Spinal cord (tissue), 10 donors: ENCODE measurements around the gene GLUD1. TPM values are rescaled to one million over a fixed set of nuclear protein-coding genes. Genes with fewer than 3 reads are reported as not detected.
"Not testable (repeated sequence)": the region's sequence is repeated elsewhere in the genome, so short reads cannot be mapped to it uniquely, and the experiment has no call there.

Experiments used
- DNase-seq, 6 donors: peaks; one replicate each; pipeline versions ENCODE4 v3.0.0 to v3.0.0-alpha.2; 2013 to 2015; ENCODE audit warnings: low spot score in 6 of 6, low read depth in 4 of 6
- H3K27ac ChIP-seq: one replicate; pipeline ENCODE4 v1.5.1; 2013; ENCODE audit warnings: low read depth, low read length, control low read depth
- H3K27me3 ChIP-seq: one replicate; pipeline ENCODE4 v1.6.1; 2013; ENCODE audit warnings: low read length; ENCODE audit not compliant: control insufficient read depth, insufficient read depth
- H3K36me3 ChIP-seq: one replicate; pipeline ENCODE4 v1.6.1; 2013; ENCODE audit warnings: low read length; ENCODE audit not compliant: control insufficient read depth, insufficient read depth
- H3K4me1 ChIP-seq: one replicate; pipeline ENCODE4 v1.6.1; 2013; ENCODE audit warnings: low read length; ENCODE audit not compliant: control insufficient read depth, insufficient read depth
- H3K4me3 ChIP-seq: one replicate; pipeline ENCODE4 v1.5.1; 2013; ENCODE audit warnings: low read depth, low read length, control low read depth
- H3K9me3 ChIP-seq: one replicate; pipeline ENCODE4 v1.6.1; 2013; ENCODE audit warnings: low read length; ENCODE audit not compliant: control insufficient read depth, insufficient read depth
- WGBS: methylation state at CpG from one replicate; pipeline ENCODE4 v1.1.5; 2013; ENCODE audit warnings: missing lambda C conversion rate; ENCODE audit not compliant: insufficient coverage; 5-methylcytosine and 5-hydroxymethylcytosine counted together
- long read RNA-seq, 4 donors: transcript quantifications; one replicate each; lab custom pipeline, GENCODE V29; 2026
- polyA plus RNA-seq, 2 donors: library from polyadenylated mRNA; unstranded; fragments of 120-200 nt; gene quantifications; one replicate each; pipeline ENCODE4 v1.2.1, GENCODE V29; 2013; ENCODE audit not compliant: insufficient read length in 2 of 2
- total RNA-seq, 2 donors: library from RNA; depleted of rRNA in 1 of 2; stranded (reverse); fragments of 120-200 nt in 1 of 2; fragments of >200 nt in 1 of 2; gene quantifications; one replicate each; pipeline versions ENCODE4 v1.2.3 to v1.2.4, GENCODE V29; 2013 to 2014
- donor health status: healthy.

The GLUD1 gene
- 100 to 1,000 TPM; 324 to 591 TPM for total RNA-seq
- polyA plus RNA-seq, result 100 to 1,000 TPM; 412 to 581 TPM
- long read RNA-seq, donor 1, transcript GLUD1-201 (13 exons, 3,039 nt), result major isoform, 123 of 235 reads
- long read RNA-seq, donor 1, partial matches to known transcripts, result 112 of 235 reads
- long read RNA-seq, donor 1, other reads (novel, unspliced or antisense), result 0 of 235 reads
- long read RNA-seq, donor 2, transcript GLUD1-201 (13 exons, 3,039 nt), result major isoform, 68 of 220 reads
- long read RNA-seq, donor 2, partial matches to known transcripts, result 148 of 220 reads
- long read RNA-seq, donor 2, other reads (novel, unspliced or antisense), result 0 of 220 reads
- long read RNA-seq, donor 3, transcript GLUD1-202 (2 exons, 503 nt), result minor isoform, 5 of 177 reads
- long read RNA-seq, donor 3, transcript GLUD1-201 (13 exons, 3,039 nt), result major isoform, 54 of 177 reads
- long read RNA-seq, donor 3, partial matches to known transcripts, result 117 of 177 reads
- long read RNA-seq, donor 3, other reads (novel, unspliced or antisense), result 0 of 177 reads
- long read RNA-seq, donor 4, transcript GLUD1-201 (13 exons, 3,039 nt), result major isoform, 16 of 55 reads
- long read RNA-seq, donor 4, partial matches to known transcripts, result 38 of 55 reads
- long read RNA-seq, donor 4, other reads (novel, unspliced or antisense), result 0 of 55 reads

GRCh38 chr10:87094373-87095235 is at the start of gene GLUD1, which contains the start of gene SHLD2:
GLUD1 (minus strand) TSS chr10:87094843; CDS start chr10:87094769, 74 bp downstream.
SHLD2 (plus strand) TSS chr10:87095206; CDS start chr10:87151355, 56,149 bp downstream.
- Histone ChIP-seq H3K4me3 (peak within 1 kb of the TSS; percentile 80), H3K9me3 (no peaks in the 10 kb centered on the region), H3K36me3 (peaks cover 4% of the 10 kb centered on the region), H3K4me1 (peaks cover 11% of the 10 kb centered on the region), H3K27me3 (no peaks in the 10 kb centered on the region), H3K27ac (peak within 1 kb of the TSS; percentile 87)
- DNase-seq, result peak in 4 of 6 donors; percentile 71 to 94 (median 86)
- WGBS, result under 1% methylated on average over 85 of the region's 111 CpGs

GRCh38 chr10:87143109-87143418 is 48.4 kb upstream of the GLUD1 start:
- not testable (repeated sequence) for H3K36me3 ChIP-seq, H3K9me3 ChIP-seq, H3K4me3 ChIP-seq, H3K4me1 ChIP-seq, H3K27me3 ChIP-seq, DNase-seq, H3K27ac ChIP-seq
- 92% methylated on average over 2 of the region's 6 CpGs for WGBS

GRCh38 chr10:87142230-87143108 is 47.8 kb upstream of the GLUD1 start:
- not testable (repeated sequence) for H3K27me3 ChIP-seq, DNase-seq, H3K9me3 ChIP-seq, H3K27ac ChIP-seq, H3K4me1 ChIP-seq, H3K36me3 ChIP-seq, H3K4me3 ChIP-seq
- no CpG with 5 or more reads among the region's 5 CpGs for WGBS

- not testable (repeated sequence) for DNase-seq, H3K4me3 ChIP-seq, H3K4me1 ChIP-seq, H3K27me3 ChIP-seq, H3K27ac ChIP-seq, H3K36me3 ChIP-seq, H3K9me3 ChIP-seq
These were observed 42.8 kb upstream of the GLUD1 start for GRCh38 chr10:87137478-87137877.

GRCh38 chr10:87134440-87134839 is 39.8 kb upstream of the GLUD1 start:
- H3K4me3 ChIP-seq, DNase-seq, H3K27me3 ChIP-seq, H3K27ac ChIP-seq, H3K4me1 ChIP-seq, H3K36me3 ChIP-seq, H3K9me3 ChIP-seq: not testable (repeated sequence)
- WGBS, result no CpG with 5 or more reads among the region's 2 CpGs

- H3K4me3 ChIP-seq, DNase-seq, H3K27ac ChIP-seq, H3K4me1 ChIP-seq, H3K36me3 ChIP-seq, H3K9me3 ChIP-seq, H3K27me3 ChIP-seq: not testable (repeated sequence)
- no CpG with 5 or more reads among the region's 2 CpGs for WGBS
These were observed 39.3 kb upstream of the GLUD1 start for GRCh38 chr10:87133936-87134335.

- DNase-seq, H3K4me1 ChIP-seq, H3K4me3 ChIP-seq, H3K9me3 ChIP-seq, H3K36me3 ChIP-seq, H3K27ac ChIP-seq, H3K27me3 ChIP-seq: not testable (repeated sequence)
These were observed 37.5 kb upstream of the GLUD1 start for GRCh38 chr10:87132176-87132575.

GRCh38 chr10:87127607-87128156 is 33.0 kb upstream of the GLUD1 start:
- H3K27me3 ChIP-seq, H3K4me3 ChIP-seq, H3K27ac ChIP-seq, DNase-seq, H3K4me1 ChIP-seq, H3K36me3 ChIP-seq, H3K9me3 ChIP-seq: not testable (repeated sequence)
- WGBS, result no CpG with 5 or more reads among the region's 3 CpGs

- WGBS, result no CpG with 5 or more reads among the region's 2 CpGs
- H3K27me3 ChIP-seq, H3K4me1 ChIP-seq, H3K4me3 ChIP-seq, DNase-seq, H3K36me3 ChIP-seq, H3K9me3 ChIP-seq, H3K27ac ChIP-seq: not testable (repeated sequence)
These were observed 32.4 kb upstream of the GLUD1 start for GRCh38 chr10:87127048-87127447.
